GM19025 (cell line): Measurements from ENCODE around the gene HSPA1A.
"Not testable (repeated sequence)": the region's sequence is repeated elsewhere in the genome, so short reads cannot be mapped to it uniquely, and the experiment has no call there.

ENCODE experiments used
- ATAC-seq: cut with Tn5 transposase; IDR thresholded peaks from one replicate; pipeline ENCODE4 v1.9.1; 2021; ENCODE audit warnings: mild to moderate bottlenecking, low read depth, moderate library complexity; ENCODE audit not compliant: unreplicated experiment

The HSPA1A gene

DNA sequence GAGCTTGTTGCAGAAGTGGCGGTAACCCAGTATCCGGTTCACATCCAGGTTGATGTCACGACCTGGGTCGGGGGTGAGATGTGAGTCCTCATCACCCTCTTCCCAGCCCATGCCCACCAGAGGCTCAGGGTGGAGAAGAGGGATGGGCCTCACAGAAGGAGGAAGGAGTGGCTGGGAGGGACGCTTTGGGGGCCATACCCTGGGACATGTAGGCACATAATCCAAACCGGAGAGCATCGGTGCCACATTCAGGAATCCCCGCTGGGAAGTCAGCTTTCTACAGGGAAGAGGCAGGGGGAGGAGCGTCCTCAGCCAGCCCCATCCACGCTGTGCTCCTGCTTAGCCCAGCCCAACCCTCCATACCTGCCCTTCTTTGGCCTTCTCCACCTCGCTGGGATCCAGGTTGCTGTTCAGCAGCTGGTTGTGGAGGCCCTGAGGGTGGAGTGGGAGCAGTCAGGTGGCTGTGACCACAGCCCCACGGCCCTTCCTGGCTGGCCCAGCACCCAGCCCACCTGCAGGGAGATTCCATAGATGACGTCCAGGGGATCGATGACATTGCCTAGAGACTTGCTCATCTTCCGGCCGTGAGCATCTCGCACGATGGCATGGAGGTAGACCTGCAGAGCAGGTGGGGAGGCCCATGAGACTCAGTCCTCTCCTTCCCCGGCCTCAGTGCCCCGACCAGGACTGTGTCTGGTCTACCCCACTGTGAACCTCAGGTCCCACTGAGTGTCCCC lies 34.7 kb upstream of the HSPA1A start:
- no peak for ATAC-seq

DNA sequence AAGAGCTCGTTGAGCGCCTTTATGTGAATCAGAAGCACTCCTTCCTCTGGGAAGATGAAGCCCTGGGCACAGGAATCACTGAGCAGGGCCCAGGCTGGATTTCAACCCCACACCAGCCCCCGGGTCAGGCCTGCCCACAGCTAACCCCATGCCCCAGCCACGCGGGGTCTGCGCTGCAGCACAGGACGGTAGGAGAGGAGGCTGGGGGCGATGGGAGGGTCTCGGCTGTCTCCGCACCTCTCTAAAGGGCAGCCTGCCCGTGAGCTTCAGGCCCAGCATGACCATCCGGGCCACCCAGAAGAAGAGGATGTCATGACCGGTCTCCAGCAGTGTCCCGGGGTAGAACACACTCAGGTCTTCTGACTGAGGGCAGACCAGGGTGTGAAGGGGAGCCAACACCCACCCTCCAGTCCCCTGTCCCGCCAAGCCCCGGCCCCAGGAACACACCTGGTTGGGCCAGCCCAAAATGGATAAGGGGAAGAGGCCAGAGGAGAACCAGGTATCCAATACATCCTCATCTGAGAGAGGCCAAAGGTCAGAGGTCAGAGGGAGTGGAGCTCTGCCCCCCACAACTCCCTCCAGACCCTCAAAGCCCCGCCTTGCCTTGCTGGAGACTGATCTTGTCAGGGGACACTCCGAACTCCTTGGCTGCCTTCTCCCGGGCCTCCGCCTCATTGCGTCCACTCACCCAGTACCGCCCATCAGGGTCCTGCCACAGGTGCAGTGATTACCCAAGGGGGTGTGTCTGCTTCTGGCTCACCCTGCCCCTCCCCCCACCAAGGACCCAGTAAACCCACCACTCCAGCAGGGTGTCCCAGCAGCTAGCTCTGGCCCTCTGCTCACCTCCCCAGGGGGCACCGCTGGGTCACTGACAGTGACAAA lies 33.9 kb upstream of the HSPA1A start:
- ATAC-seq, result no peak

GRCh38 chr6:31782126-31782855 lies 33.1 kb upstream of the HSPA1A start:
- ATAC-seq, result no peak

DNA sequence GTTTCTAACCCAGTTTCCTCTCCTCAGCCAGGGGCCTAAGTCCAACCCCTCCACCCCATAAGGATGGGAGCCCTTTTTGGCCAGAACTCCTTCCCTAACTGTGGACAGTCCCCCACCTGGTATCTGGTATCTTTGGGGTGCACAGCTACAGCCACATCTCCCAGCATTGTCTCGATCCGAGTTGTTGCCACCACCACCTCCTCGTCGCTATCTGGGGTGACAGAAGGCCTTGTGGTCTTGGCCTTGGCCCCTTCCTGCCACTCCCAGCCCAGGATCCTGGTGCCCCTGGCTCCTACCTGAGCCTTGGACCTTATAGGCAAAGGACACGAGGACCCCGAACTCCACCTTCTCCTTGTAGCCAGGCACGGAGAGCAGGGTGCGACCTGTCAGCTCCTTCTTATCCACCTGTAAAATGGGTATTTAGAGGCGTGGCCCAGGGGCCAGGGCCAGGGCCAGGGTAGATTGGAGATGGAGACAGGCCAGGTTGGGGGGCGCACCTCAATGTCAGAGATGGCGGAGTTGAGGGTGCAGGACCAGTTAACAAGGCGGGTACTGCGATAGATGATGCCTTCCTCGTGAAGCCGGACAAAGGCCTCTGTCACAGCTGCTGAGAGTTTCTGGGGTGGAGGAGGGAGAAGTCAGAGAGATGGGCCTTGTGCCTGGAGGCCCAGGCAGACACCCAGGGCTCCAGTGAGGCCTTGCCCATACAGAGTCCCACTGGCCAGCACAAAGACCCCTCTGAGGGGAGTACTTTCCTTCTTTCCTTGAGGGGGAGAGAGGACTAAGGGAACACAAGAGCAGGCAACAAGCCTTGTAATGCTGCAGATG lies 31.0 kb upstream of the HSPA1A start:
- ATAC-seq, result no peak

DNA sequence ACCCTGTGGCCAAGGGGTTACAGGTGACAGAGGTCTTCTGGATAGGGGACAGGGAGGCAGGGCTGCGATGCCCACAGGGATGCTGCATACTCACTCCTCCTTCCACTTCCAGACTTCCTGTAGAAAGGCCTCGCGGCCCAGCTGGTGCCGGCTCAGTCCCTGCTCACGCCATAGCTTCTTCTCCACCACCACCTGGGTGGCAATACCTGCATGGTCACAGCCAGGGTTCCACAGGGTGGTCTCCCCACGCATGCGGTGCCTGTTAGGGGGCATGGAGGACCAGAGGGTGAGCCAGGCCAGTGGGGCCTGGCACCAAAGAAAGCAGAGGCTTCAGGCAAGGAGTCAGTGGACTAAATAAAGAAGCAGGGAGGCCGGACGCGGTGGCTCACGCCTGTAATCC lies 29.9 kb upstream of the HSPA1A start:
- no peak for ATAC-seq

GRCh38 chr6:31791324-31792089 lies 23.8 kb upstream of the HSPA1A start:
- no peak for ATAC-seq

- ATAC-seq, result no peak
Measured at GRCh38 chr6:31792090-31792374, 23.3 kb upstream of the HSPA1A start.

DNA sequence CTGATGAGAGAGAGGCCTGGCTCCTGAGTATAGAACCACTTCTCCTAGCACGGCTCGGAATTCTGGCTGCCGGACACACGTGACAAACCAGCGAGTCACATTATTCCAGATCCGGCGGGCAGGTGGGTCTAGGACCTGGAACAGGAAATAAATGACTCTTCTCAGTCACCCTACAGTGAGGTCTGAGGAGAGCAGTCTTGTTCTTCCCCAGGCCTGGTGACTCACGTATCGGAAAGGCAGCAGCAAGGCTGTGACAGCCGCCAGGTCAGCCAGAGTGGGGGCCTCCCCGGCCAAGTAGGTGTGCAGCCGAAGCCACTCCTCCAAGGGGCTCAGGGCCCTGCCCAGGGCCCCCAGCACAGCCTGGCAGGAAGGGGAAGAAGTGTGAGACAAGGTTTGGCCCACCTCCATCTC lies 22.6 kb upstream of the HSPA1A start:
- ATAC-seq, result no peak

DNA sequence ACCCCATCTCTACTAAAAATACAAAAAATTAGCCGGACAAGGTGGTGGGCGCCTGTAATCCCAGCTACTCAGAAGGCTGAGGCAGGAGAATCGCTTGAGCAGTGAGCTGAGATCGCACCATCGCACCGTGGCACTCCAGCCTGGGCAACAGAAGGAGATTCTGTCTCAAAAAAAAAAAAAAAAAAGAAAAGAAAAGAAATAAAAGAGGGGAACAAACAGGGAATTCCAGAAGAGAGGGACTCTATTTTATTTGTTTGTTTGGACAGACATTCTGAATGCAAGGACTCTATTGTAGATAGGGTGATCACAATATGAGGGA lies 21.5 kb upstream of the HSPA1A start:
- ATAC-seq, result not testable (repeated sequence)

DNA sequence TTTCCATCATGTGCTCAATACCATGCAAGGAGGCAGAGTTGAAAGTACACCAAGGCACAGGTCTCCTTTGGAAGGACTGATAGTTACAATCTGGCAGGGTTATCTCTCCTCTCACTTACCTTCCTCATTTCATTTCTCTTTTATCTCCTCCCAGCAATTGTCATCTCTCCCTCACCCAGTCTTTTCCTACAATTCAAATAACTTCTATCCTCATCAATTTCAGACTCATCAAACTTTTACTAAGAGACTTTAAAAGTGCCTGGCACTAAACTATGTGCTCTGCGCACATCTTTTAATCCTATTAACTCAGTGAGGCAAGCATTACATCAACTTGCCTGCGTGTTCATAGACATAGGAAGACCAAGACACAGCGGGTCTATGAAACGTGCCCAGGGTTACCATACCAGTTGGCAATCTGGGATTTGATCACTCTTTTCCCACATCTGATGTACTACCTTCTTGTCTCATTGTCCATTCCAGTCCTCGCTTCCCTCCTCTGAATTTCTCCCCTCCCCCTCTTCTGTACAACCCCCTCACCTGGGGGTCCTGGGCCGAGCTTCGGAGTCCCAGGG lies 21.0 kb upstream of the HSPA1A start:
- ATAC-seq, result no peak

DNA sequence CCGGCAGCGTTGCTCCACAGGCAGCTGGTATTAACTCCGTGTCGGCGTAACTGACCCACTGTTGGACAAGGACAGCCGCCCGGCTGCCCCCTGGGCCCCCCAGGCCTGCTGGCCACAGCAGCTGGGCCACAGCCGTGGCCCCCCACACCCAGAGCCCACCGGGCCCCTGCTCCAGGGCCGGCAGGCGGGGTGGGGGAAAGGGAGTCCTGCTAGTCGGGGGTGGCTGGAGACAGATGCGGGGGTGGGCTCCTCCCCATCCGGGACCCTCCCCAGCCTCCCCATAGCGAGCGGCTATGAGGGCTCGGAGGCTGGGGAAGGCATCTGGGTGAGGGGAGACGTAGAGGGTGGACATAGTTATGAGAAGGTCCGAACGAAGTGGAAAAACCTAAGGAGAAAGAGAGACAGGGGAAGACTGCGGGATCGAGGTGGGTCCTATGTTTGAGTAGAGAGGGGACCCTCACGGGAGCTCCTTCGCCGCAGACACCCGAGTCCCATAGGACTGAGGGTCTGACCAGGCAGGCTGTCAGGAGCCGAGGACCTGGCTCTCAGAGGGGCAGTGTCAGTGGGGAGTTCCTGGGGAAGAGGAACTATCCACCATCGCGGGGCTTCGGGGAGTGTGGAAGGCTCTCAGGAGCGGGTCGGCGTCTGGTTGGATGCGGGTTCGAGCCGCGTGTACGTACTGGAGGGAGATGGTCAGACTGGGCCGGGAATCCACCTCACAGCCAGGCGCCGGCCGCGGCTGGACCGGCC lies 20.3 kb upstream of the HSPA1A start:
- ATAC-seq, result peak; percentile 4

- ATAC-seq, result peak; percentile 78
Measured at GRCh38 chr6:31795616-31796298, 19.6 kb upstream of the HSPA1A start, which contains the start of gene VARS1. VARS1 (minus strand) TSS chr6:31795752; CDS start chr6:31795217, 535 bp downstream.

DNA sequence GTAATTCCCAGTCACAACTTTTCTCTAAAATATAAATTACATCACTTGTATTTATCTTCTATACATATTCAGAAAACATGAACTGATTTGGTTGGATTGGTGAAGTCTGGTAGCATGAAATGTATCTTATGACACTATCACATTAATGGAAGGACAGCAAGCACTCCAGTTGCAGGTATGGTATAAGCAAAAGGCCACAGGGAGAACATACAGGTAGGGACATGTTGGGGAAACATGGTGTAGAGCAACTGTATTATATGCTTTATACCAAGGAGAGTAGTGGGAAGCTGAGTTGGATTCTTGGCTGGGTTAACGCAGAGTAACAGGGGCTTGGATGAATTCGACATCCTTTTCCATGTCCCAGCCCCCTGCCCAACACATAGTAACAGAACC lies 18.4 kb upstream of the HSPA1A start:
- ATAC-seq, result no peak

- ATAC-seq, result no peak
Measured at GRCh38 chr6:31797588-31797987, 17.8 kb upstream of the HSPA1A start.

DNA sequence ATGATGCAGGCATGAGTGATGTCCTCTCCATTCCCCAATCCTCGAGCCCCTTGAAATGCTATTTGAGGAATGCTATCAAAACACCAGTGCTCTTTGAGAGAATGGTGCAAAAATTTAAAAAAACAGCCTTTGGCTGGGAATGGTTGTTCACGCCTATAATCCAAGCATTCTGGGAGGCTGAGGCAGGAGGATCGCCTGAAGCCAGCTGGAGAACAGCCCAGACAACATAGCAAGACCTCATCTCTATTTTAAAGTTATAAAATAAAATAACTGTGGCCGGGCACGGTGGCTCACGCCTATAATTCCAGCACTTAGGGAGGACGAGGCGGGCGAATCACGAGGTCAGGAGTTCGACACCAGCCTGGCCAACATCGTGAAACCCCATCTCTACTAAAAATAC lies 15.6 kb upstream of the HSPA1A start:
- no peak for ATAC-seq

- not testable (repeated sequence) for ATAC-seq
Measured at GRCh38 chr6:31801031-31801927, 14.1 kb upstream of the HSPA1A start.

DNA sequence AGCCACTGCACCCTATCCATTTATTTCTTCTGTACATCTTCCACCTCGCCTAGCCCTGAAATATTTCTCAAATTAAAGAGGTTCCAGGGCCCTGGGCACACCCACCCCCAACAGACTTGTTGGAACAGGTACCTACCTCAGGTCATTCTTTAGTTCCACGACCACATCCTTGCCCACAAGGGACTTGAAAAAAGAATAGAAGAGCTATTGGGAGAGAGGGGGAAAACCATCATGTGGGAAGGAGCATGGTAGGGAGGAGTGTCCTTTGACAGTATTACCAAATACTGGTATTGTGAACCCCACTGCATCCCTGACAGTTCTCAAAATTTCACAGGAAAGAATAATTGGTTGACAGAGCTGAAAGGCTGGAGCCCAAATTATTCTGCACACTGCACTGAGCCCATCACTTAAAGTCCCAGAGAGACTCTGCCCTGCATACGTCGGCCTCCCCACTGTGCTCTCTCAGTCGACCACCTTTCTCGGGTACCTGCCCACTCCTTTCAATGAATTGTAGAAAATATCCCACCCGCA lies 9.3 kb upstream of the HSPA1A start:
- no peak for ATAC-seq
